ENCODE results near the gene KRT38. TPM values are rescaled to one million over a fixed set of nuclear protein-coding genes. Genes with fewer than 3 reads are reported as not detected.

The KRT38 gene
- total and polyA plus RNA-seq, 4 donors, result not detected

- H3K9me3 ChIP-seq (ENCODE audit: control insufficient read depth in 4 of 4, insufficient read depth in 3 of 4, low read length in 3 of 4), result peaks cover 0 to 1% (median 0%) of the 10 kb centered on the region in 4 donors
- no peaks in the 10 kb centered on the region for H3K36me3 ChIP-seq (ENCODE audit: control insufficient read depth in 4 of 4, insufficient read depth in 4 of 4, low read length in 4 of 4)
- H3K27me3 ChIP-seq (ENCODE audit: control insufficient read depth in 3 of 3, insufficient read depth in 3 of 3, low read length in 2 of 3), result no peaks in the 10 kb centered on the region
- WGBS, 2 donors, result 87 to 91% methylated on average over 7 of the region's 7 CpGs
- no peak for ATAC-seq (ENCODE audit: insufficient read depth, low FRiP score)
- no peak for DNase-seq
- H3K9ac ChIP-seq (ENCODE audit: insufficient read depth in 1 of 2, low read length in 2 of 2), result no peak overlapping the region
- no peak overlapping the region for H3K4me3 ChIP-seq
- no peak for TF ChIP-seq CTCF (IDR thresholded peaks at IDR 0.05; ENCODE audit: control extremely low read depth, extremely low read depth)
- no peak overlapping the region for H3K27ac ChIP-seq (ENCODE audit: low read depth in 1 of 2, low read length in 1 of 2)
- H3K4me1 ChIP-seq (ENCODE audit: control insufficient read depth in 5 of 5, insufficient read depth in 5 of 5, low read length in 5 of 5), result peaks cover 0 to 1% (median 0%) of the 10 kb centered on the region in 5 donors
Measured at GRCh38 chr17:41418116-41418860, 22.5 kb downstream of the KRT38 start.

- Histone ChIP-seq H3K4me3 (no peak overlapping the region), H3K36me3 (ENCODE audit: control insufficient read depth in 4 of 4, insufficient read depth in 4 of 4, low read length in 4 of 4) (no peaks in the 10 kb centered on the region), H3K27me3 (ENCODE audit: control insufficient read depth in 3 of 3, insufficient read depth in 3 of 3, low read length in 2 of 3) (no peaks in the 10 kb centered on the region), H3K27ac (ENCODE audit: low read depth in 1 of 2, low read length in 1 of 2) (no peak overlapping the region), H3K9me3 (ENCODE audit: control insufficient read depth in 4 of 4, insufficient read depth in 3 of 4, low read length in 3 of 4) (peaks cover 0 to 1% (median 0%) of the 10 kb centered on the region in 4 donors), H3K4me1 (ENCODE audit: control insufficient read depth in 5 of 5, insufficient read depth in 5 of 5, low read length in 5 of 5) (peaks cover 0 to 1% (median 0%) of the 10 kb centered on the region in 5 donors), H3K9ac (ENCODE audit: insufficient read depth in 1 of 2, low read length in 2 of 2) (no peak overlapping the region)
- WGBS, 2 donors, result 45 to 46% methylated on average over 4 of the region's 4 CpGs
- ATAC-seq (ENCODE audit: insufficient read depth, low FRiP score) (no peak), DNase-seq (no peak)
- no peak for TF ChIP-seq CTCF (IDR thresholded peaks at IDR 0.05; ENCODE audit: control extremely low read depth, extremely low read depth)
Measured at GRCh38 chr17:41417576-41418015, 23.2 kb downstream of the KRT38 start.

- TF ChIP-seq CTCF (IDR thresholded peaks at IDR 0.05; ENCODE audit: control extremely low read depth, extremely low read depth), result no peak
- H3K27ac ChIP-seq (ENCODE audit: low read depth in 1 of 2, low read length in 1 of 2), result no peak overlapping the region
- WGBS, 2 donors, result 90 to 92% methylated on average over 6 of the region's 6 CpGs
Measured at GRCh38 chr17:41417127-41417526, 23.7 kb downstream of the KRT38 start.

More at GRCh38 chr17:41417127-41417526, 23.7 kb downstream of the KRT38 start:
- Histone ChIP-seq H3K4me3 (no peak overlapping the region), H3K27me3 (ENCODE audit: control insufficient read depth in 3 of 3, insufficient read depth in 3 of 3, low read length in 2 of 3) (no peaks in the 10 kb centered on the region), H3K36me3 (ENCODE audit: control insufficient read depth in 4 of 4, insufficient read depth in 4 of 4, low read length in 4 of 4) (no peaks in the 10 kb centered on the region), H3K9ac (ENCODE audit: insufficient read depth in 1 of 2, low read length in 2 of 2) (no peak overlapping the region), H3K9me3 (ENCODE audit: control insufficient read depth in 4 of 4, insufficient read depth in 3 of 4, low read length in 3 of 4) (peaks cover 0 to 1% (median 0%) of the 10 kb centered on the region in 4 donors), H3K4me1 (ENCODE audit: control insufficient read depth in 5 of 5, insufficient read depth in 5 of 5, low read length in 5 of 5) (peaks cover 0 to 1% (median 0%) of the 10 kb centered on the region in 5 donors)
- ATAC-seq (ENCODE audit: insufficient read depth, low FRiP score), result no peak
- no peak for DNase-seq

All from lung (tissue), 12 donors.